Measurements from ENCODE around the gene TRPC4. TPM values are rescaled to one million over a fixed set of nuclear protein-coding genes. Genes with fewer than 3 reads are reported as not detected.

TRPC4 gene
- total and polyA plus RNA-seq, 2 donors (not counting 1 experiment from before 2014, with no cell fraction given) = not detected

- no peak for TF ChIP-seq CTCF (IDR thresholded peaks at IDR 0.05)
- no peak for TF ChIP-seq EZH2 (IDR thresholded peaks at IDR 0.05; ENCODE audit: borderline replicate concordance, insufficient read depth, low read depth, low read length, poor library complexity, severe bottlenecking)
- H3K9me3 ChIP-seq (ENCODE audit: control extremely low read depth in 1 of 3, control insufficient read depth in 2 of 3, insufficient read depth in 1 of 3, low read length in 2 of 3) = no peaks in the 10 kb centered on the region
- no peaks in the 10 kb centered on the region for H3K27me3 ChIP-seq (replicated peaks in 1 of 4; ENCODE audit: control extremely low read depth in 1 of 4, control insufficient read depth in 3 of 4, insufficient read depth in 4 of 4, low read length in 3 of 4)
- DNase-seq (no peak), ATAC-seq (ENCODE audit: low read depth) (no peak)
- H3K79me2 ChIP-seq (ENCODE audit: control insufficient read depth, insufficient read depth, low read length) = no peaks in the 10 kb centered on the region
- no peaks in the 10 kb centered on the region for H3K4me1 Mint-ChIP-seq
- no peak overlapping the region for H3K4me2 ChIP-seq (replicated peaks; ENCODE audit: low read depth, low read length, poor library complexity, severe bottlenecking)
- H3K27ac ChIP-seq (ENCODE audit: low read length in 2 of 2) = no peak overlapping the region
- no peaks in the 10 kb centered on the region for H4K20me1 ChIP-seq (ENCODE audit: control insufficient read depth, insufficient read depth, low read length, poor library complexity, severe bottlenecking)
- no peaks in the 10 kb centered on the region for H3K9me3 Mint-ChIP-seq (ENCODE audit: insufficient read depth)
- no peaks in the 10 kb centered on the region for H3K4me1 ChIP-seq (ENCODE audit: control insufficient read depth in 2 of 2, insufficient read depth in 2 of 2, low read length in 2 of 2)
- intact Hi-C loops (cut with micrococcal nuclease) = no loop called here
- H3K27ac Mint-ChIP-seq = no peak overlapping the region
- no peak overlapping the region for H3K4me3 ChIP-seq (ENCODE audit: control extremely low read depth in 1 of 5, extremely low read depth in 1 of 5, insufficient read depth in 1 of 5, low read depth in 2 of 5, low read length in 4 of 5)
- no peak overlapping the region for H3K9ac ChIP-seq (ENCODE audit: low read length)
- no peaks in the 10 kb centered on the region for H3K27me3 Mint-ChIP-seq
- ChIA-PET CTCF (no interaction called here), POLR2A (no interaction called here)
- no peaks in the 10 kb centered on the region for H3K36me3 ChIP-seq (replicated peaks in 1 of 2; ENCODE audit: control extremely low read depth in 1 of 2, control insufficient read depth in 1 of 2, extremely low read depth in 1 of 2, insufficient read depth in 2 of 2, low read length in 1 of 2)
- H2AFZ ChIP-seq (ENCODE audit: insufficient read depth, low read depth, low read length, poor library complexity, severe bottlenecking) = no peak overlapping the region
- no peak overlapping the region for H3K4me3 Mint-ChIP-seq
These were observed 74.2 kb downstream of the TRPC4 start for GRCh38 chr13:37795326-37795725.

- ATAC-seq (ENCODE audit: low read depth) = no peak
- CTCF ChIA-PET = no interaction called here
- Histone ChIP-seq H3K36me3 (replicated peaks in 1 of 2; ENCODE audit: control extremely low read depth in 1 of 2, control insufficient read depth in 1 of 2, extremely low read depth in 1 of 2, insufficient read depth in 2 of 2, low read length in 1 of 2) (no peaks in the 10 kb centered on the region), H3K27me3 (replicated peaks in 1 of 4; ENCODE audit: control extremely low read depth in 1 of 4, control insufficient read depth in 3 of 4, insufficient read depth in 4 of 4, low read length in 3 of 4) (no peaks in the 10 kb centered on the region), H3K4me3 (ENCODE audit: control extremely low read depth in 1 of 5, extremely low read depth in 1 of 5, insufficient read depth in 1 of 5, low read depth in 2 of 5, low read length in 4 of 5) (no peak overlapping the region), H3K79me2 (ENCODE audit: control insufficient read depth, insufficient read depth, low read length) (no peaks in the 10 kb centered on the region), H3K4me1 (ENCODE audit: control insufficient read depth in 2 of 2, insufficient read depth in 2 of 2, low read length in 2 of 2) (no peaks in the 10 kb centered on the region), H3K27ac (ENCODE audit: low read length in 2 of 2) (no peak overlapping the region), H4K20me1 (ENCODE audit: control insufficient read depth, insufficient read depth, low read length, poor library complexity, severe bottlenecking) (no peaks in the 10 kb centered on the region), H3K9ac (ENCODE audit: low read length) (no peak overlapping the region), H2AFZ (ENCODE audit: insufficient read depth, low read depth, low read length, poor library complexity, severe bottlenecking) (no peak overlapping the region), H3K9me3 (ENCODE audit: control extremely low read depth in 1 of 3, control insufficient read depth in 2 of 3, insufficient read depth in 1 of 3, low read length in 2 of 3) (no peaks in the 10 kb centered on the region), H3K4me2 (replicated peaks; ENCODE audit: low read depth, low read length, poor library complexity, severe bottlenecking) (no peak overlapping the region)
- POLR2A ChIA-PET = no interaction called here
- H3K4me1 Mint-ChIP-seq = no peaks in the 10 kb centered on the region
- H3K27ac Mint-ChIP-seq = no peak overlapping the region
- H3K9me3 Mint-ChIP-seq (ENCODE audit: insufficient read depth) = no peaks in the 10 kb centered on the region
- intact Hi-C loops (cut with micrococcal nuclease) = no loop called here
- no peaks in the 10 kb centered on the region for H3K27me3 Mint-ChIP-seq
- 100% methylated on average over 1 of the region's 2 CpGs for WGBS (ENCODE audit: insufficient coverage)
- no peak overlapping the region for H3K4me3 Mint-ChIP-seq
- DNase-seq = no peak
- TF ChIP-seq EZH2 (IDR thresholded peaks at IDR 0.05; ENCODE audit: borderline replicate concordance, insufficient read depth, low read depth, low read length, poor library complexity, severe bottlenecking) = no peak
- no peak for TF ChIP-seq CTCF (IDR thresholded peaks at IDR 0.05)
These were observed 77.9 kb downstream of the TRPC4 start for GRCh38 chr13:37791699-37792098.
